K562 (cell line): Measurements from ENCODE around the gene MYOZ1. TPM values are rescaled to one million over a fixed set of nuclear protein-coding genes. Genes with fewer than 3 reads are reported as not detected.

ENCODE experiments used
- DMBX1 ChIP-seq: fragments of 250-450 bp; sonication (Bioruptor Pico); IDR thresholded peaks from 2 replicates; pipeline ENCODE4 v1.8.0; 2022; ENCODE audit warnings: inconsistent platforms, mild to moderate bottlenecking, moderate library complexity, borderline replicate concordance
- EHMT2 ChIP-seq: fragments of 450-650 bp; IDR thresholded peaks from 2 replicates; pipeline ENCODE4 v1.6.1; 2018; ENCODE audit warnings: antibody characterized with exemption
- EP300 ChIP-seq: IDR thresholded peaks from 2 replicates; pipeline ENCODE4 v1.6.1; 2012; ENCODE audit warnings: low read length, improper control_type of control experiment
- FOS ChIP-seq: IDR thresholded peaks from 3 replicates; pipeline ENCODE4 v1.6.1; 2011; ENCODE audit not compliant: insufficient read length; ENCODE audit errors: extremely low read depth
- MED1 ChIP-seq: sonication (generic); formaldehyde crosslinking; IDR thresholded peaks from 2 replicates; pipeline ENCODE4 v1.8.1; 2023; ENCODE audit warnings: missing genetic modification reagents, borderline replicate concordance
- NR2C1 ChIP-seq, 2 experiments: fragments of 450-650 bp; IDR thresholded peaks; 2 replicates each; pipeline ENCODE4 v1.6.1; 2017; ENCODE audit warnings: mild to moderate bottlenecking in 2 of 2, antibody characterized with exemption in 1 of 2, inconsistent platforms in 1 of 2, missing compliant biosample characterization in 1 of 2, missing genetic modification characterization in 1 of 2
- NR2F6 ChIP-seq: fragments of 450-650 bp; formaldehyde crosslinking; IDR thresholded peaks from 2 replicates; pipeline ENCODE4 v1.4.0; 2020; ENCODE audit warnings: mild to moderate bottlenecking
- POLR2H ChIP-seq: IDR thresholded peaks from 2 replicates; pipeline ENCODE4 v1.6.1; 2016; ENCODE audit warnings: missing genetic modification characterization, low read depth, mild to moderate bottlenecking, control low read depth, missing compliant biosample characterization, moderate library complexity
- SIN3A ChIP-seq, 2 experiments: fragments of 150-350 bp in 1 of 2; IDR thresholded peaks; 2 replicates each; pipeline ENCODE4 v1.6.1; 2011 to 2016; ENCODE audit warnings: borderline replicate concordance in 2 of 2, low read depth in 2 of 2, low read length in 2 of 2, mild to moderate bottlenecking in 2 of 2, moderate library complexity in 2 of 2; ENCODE audit not compliant: control insufficient read depth in 1 of 2
- TCF3 ChIP-seq: sonication (generic); formaldehyde crosslinking; IDR thresholded peaks from 2 replicates; pipeline ENCODE4 v1.4.0; 2020; ENCODE audit warnings: mild to moderate bottlenecking, missing genetic modification reagents
- TEAD4 ChIP-seq, 2 experiments: sonication (generic) in 1 of 2; formaldehyde crosslinking in 1 of 2; IDR thresholded peaks; 2 replicates each; pipeline versions ENCODE4 v1.6.1 to v1.8.0; 2012 to 2022; ENCODE audit warnings: borderline replicate concordance in 1 of 2, inconsistent platforms in 1 of 2, low read length in 1 of 2, mild to moderate bottlenecking in 1 of 2, missing genetic modification reagents in 1 of 2
- YBX1 ChIP-seq: fragments of 450-650 bp; IDR thresholded peaks from 2 replicates; pipeline ENCODE4 v1.7.1; 2016; ENCODE audit warnings: mild to moderate bottlenecking
- YY1 ChIP-seq, 3 experiments: IDR thresholded peaks; 2 replicates each; pipeline ENCODE4 v1.6.1; 2011; ENCODE audit warnings: low read length in 2 of 3, mild to moderate bottlenecking in 2 of 3, moderate library complexity in 2 of 3, borderline replicate concordance in 1 of 3, control low read depth in 1 of 3, low read depth in 1 of 3; ENCODE audit not compliant: insufficient read depth in 3 of 3, insufficient replicate concordance in 2 of 3, control insufficient read depth in 1 of 3, insufficient read length in 1 of 3; ENCODE audit errors: extremely low read depth in 1 of 3
- ZFP1 ChIP-seq: fragments of 450-650 bp; formaldehyde crosslinking; IDR thresholded peaks from 2 replicates; pipeline ENCODE4 v1.4.0; 2020; ENCODE audit warnings: mild to moderate bottlenecking, mixed read lengths
- ZNF41 ChIP-seq: fragments of 250-450 bp; sonication (Bioruptor Pico); conservative IDR thresholded peaks from 2 replicates; pipeline ENCODE4 v1.4.0; 2020; ENCODE audit warnings: mild to moderate bottlenecking
- polyA plus RNA-seq, 8 experiments: library from polyadenylated mRNA; depleted of rRNA in 4 of 8; stranded (reverse) in 5 of 8; unstranded in 3 of 8; fragments of >200 nt; fragmentation: Nextera tagmentation in 2 of 8; fragmentation: Illumina TruSeq in 1 of 8; extraction: Ambion mirVana in 2 of 8; extraction: Trizol in 1 of 8; gene quantifications; 2 replicates each; pipeline versions ENCODE4 v1.2.1 to v1.2.3, GENCODE V29; 2011 to 2014; ENCODE audit warnings: inconsistent platforms in 1 of 8, missing spikeins in 1 of 8
- total RNA-seq, 7 experiments: library from RNA; depleted of rRNA in 6 of 7; stranded (reverse); fragments of >200 nt in 6 of 7; fragmentation: Illumina TruSeq in 2 of 7; extraction: Trizol in 2 of 7; gene quantifications; 2 replicates each; pipeline versions ENCODE4 v1.2.1 to v1.2.3, GENCODE V29; 2011 to 2021; ENCODE audit warnings: low replicate concordance in 1 of 7
- TF ChIP-seq, protein P1 (sequence below): IDR thresholded peaks from 3 replicates; pipeline ENCODE4 v1.6.1; 2011; ENCODE audit warnings: borderline replicate concordance, mild to moderate bottlenecking; ENCODE audit not compliant: insufficient read length, insufficient read depth
- TF ChIP-seq, protein P2 (sequence below): fragments of 250-450 bp; sonication (Bioruptor Pico); IDR thresholded peaks from 2 replicates; pipeline ENCODE4 v1.4.0; 2020
- TF ChIP-seq, protein P3 (sequence below): fragments of 250-450 bp; sonication (Bioruptor Pico); IDR thresholded peaks from 2 replicates; pipeline ENCODE4 v1.9.0; 2021; ENCODE audit warnings: mild to moderate bottlenecking
- TF ChIP-seq, protein P4 (sequence below): fragments of 250-450 bp; sonication (Bioruptor Pico); IDR thresholded peaks from 2 replicates; pipeline ENCODE4 v1.8.0; 2022; ENCODE audit warnings: inconsistent platforms

MYOZ1 gene
- total and polyA plus RNA-seq, 9 of the 15 experiments (the other 6 are each of a cell fraction or from before 2014, with no cell fraction given) = 0.03 to 0.18 (median 0.07) TPM; not detected in 5

DNA sequence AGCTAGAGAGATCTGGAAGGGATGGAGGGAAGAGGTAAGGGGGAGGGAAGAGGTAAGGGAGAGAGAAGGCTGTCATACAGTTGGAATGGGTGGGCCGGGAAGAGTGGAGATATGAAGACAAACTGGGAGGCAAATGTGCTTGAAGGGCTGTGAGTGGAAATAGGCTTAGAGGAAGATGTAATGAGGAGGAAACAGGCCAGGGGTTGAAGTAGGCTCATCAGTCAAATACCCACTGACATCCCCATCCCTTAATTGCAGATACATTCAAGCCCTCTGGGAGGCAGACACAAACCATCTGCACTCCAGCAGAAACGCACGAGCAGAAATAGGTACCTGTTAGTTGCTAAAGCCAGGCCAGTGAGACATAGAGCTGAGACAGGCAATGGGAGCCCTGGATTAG lies 12.4 kb upstream of the MYOZ1 start (continued):
- TF ChIP-seq, protein P1, sequence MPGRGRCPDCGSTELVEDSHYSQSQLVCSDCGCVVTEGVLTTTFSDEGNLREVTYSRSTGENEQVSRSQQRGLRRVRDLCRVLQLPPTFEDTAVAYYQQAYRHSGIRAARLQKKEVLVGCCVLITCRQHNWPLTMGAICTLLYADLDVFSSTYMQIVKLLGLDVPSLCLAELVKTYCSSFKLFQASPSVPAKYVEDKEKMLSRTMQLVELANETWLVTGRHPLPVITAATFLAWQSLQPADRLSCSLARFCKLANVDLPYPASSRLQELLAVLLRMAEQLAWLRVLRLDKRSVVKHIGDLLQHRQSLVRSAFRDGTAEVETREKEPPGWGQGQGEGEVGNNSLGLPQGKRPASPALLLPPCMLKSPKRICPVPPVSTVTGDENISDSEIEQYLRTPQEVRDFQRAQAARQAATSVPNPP = no peak
- TF ChIP-seq EP300 = peak; percentile 21; the same call in 1 of the 2 replicates
- TF ChIP-seq MED1 (CRISPR knock-in tag) = no peak
- 0 out of 2 replicates have a peak, but pooled peaks have one; percentile 17 for TF ChIP-seq TEAD4 (IDR thresholded peaks at IDR 0.05; ENCODE audit: low read length)
- no peak for TF ChIP-seq TEAD4 (CRISPR knock-in tag; IDR thresholded peaks at IDR 0.05; ENCODE audit: borderline replicate concordance)
- TF ChIP-seq, protein P2, sequence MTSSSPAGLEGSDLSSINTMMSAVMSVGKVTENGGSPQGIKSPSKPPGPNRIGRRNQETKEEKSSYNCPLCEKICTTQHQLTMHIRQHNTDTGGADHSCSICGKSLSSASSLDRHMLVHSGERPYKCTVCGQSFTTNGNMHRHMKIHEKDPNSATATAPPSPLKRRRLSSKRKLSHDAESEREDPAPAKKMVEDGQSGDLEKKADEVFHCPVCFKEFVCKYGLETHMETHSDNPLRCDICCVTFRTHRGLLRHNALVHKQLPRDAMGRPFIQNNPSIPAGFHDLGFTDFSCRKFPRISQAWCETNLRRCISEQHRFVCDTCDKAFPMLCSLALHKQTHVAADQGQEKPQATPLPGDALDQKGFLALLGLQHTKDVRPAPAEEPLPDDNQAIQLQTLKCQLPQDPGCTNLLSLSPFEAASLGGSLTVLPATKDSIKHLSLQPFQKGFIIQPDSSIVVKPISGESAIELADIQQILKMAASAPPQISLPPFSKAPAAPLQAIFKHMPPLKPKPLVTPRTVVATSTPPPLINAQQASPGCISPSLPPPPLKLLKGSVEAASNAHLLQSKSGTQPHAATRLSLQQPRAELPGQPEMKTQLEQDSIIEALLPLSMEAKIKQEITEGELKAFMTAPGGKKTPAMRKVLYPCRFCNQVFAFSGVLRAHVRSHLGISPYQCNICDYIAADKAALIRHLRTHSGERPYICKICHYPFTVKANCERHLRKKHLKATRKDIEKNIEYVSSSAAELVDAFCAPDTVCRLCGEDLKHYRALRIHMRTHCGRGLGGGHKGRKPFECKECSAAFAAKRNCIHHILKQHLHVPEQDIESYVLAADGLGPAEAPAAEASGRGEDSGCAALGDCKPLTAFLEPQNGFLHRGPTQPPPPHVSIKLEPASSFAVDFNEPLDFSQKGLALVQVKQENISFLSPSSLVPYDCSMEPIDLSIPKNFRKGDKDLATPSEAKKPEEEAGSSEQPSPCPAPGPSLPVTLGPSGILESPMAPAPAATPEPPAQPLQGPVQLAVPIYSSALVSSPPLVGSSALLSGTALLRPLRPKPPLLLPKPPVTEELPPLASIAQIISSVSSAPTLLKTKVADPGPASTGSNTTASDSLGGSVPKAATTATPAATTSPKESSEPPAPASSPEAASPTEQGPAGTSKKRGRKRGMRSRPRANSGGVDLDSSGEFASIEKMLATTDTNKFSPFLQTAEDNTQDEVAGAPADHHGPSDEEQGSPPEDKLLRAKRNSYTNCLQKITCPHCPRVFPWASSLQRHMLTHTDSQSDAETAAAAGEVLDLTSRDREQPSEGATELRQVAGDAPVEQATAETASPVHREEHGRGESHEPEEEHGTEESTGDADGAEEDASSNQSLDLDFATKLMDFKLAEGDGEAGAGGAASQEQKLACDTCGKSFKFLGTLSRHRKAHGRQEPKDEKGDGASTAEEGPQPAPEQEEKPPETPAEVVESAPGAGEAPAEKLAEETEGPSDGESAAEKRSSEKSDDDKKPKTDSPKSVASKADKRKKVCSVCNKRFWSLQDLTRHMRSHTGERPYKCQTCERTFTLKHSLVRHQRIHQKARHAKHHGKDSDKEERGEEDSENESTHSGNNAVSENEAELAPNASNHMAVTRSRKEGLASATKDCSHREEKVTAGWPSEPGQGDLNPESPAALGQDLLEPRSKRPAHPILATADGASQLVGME = no peak
- TF ChIP-seq YY1 (IDR thresholded peaks at IDR 0.05; ENCODE audit: borderline replicate concordance in 1 of 3, control insufficient read depth in 1 of 3, extremely low read depth in 1 of 3, insufficient read depth in 3 of 3, insufficient read length in 1 of 3, insufficient replicate concordance in 2 of 3, low read depth in 1 of 3, low read length in 2 of 3) = no peak
- no peak for TF ChIP-seq NR2C1 (IDR thresholded peaks at IDR 0.05)
- TF ChIP-seq NR2C1 (tag; IDR thresholded peaks at IDR 0.05) = no peak
- no peak for TF ChIP-seq SIN3A (IDR thresholded peaks at IDR 0.05; ENCODE audit: borderline replicate concordance in 2 of 2, control insufficient read depth in 1 of 2, low read depth in 2 of 2, low read length in 2 of 2)
- TF ChIP-seq FOS = no peak
- TF ChIP-seq POLR2H = no peak
- TF ChIP-seq, protein P3, sequence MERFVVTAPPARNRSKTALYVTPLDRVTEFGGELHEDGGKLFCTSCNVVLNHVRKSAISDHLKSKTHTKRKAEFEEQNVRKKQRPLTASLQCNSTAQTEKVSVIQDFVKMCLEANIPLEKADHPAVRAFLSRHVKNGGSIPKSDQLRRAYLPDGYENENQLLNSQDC (CRISPR knock-in tag) = no peak
- TF ChIP-seq NR2F6 (CRISPR knock-in tag) = no peak
- no peak for TF ChIP-seq YBX1
- TF ChIP-seq, protein P4, sequence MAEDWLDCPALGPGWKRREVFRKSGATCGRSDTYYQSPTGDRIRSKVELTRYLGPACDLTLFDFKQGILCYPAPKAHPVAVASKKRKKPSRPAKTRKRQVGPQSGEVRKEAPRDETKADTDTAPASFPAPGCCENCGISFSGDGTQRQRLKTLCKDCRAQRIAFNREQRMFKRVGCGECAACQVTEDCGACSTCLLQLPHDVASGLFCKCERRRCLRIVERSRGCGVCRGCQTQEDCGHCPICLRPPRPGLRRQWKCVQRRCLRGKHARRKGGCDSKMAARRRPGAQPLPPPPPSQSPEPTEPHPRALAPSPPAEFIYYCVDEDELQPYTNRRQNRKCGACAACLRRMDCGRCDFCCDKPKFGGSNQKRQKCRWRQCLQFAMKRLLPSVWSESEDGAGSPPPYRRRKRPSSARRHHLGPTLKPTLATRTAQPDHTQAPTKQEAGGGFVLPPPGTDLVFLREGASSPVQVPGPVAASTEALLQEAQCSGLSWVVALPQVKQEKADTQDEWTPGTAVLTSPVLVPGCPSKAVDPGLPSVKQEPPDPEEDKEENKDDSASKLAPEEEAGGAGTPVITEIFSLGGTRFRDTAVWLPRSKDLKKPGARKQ (CRISPR knock-in tag) = no peak
- TF ChIP-seq TCF3 (CRISPR knock-in tag) = no peak
- no peak for TF ChIP-seq ZFP1 (CRISPR knock-in tag)
- 0 out of 2 replicates have a peak, but pooled peaks have one; percentile 51 for TF ChIP-seq EHMT2
- no peak for TF ChIP-seq ZNF41 (CRISPR knock-in tag)
- TF ChIP-seq DMBX1 = no peak
